Neural crest cell (in vitro differentiated cells): ENCODE measurements around the gene TRIM42. TPM values are rescaled to one million over a fixed set of nuclear protein-coding genes. Genes with fewer than 3 reads are reported as not detected.

Experiments used
- DNase-seq: peaks from one replicate; pipeline ENCODE4 v3.0.0; 2021; ENCODE audit warnings: low read depth, mixed read lengths, low spot score
- H3K27ac Mint-ChIP-seq: one replicate; pipeline ENCODE4 v1.8.0; 2021; ENCODE audit warnings: mild to moderate bottlenecking, mixed read lengths; ENCODE audit not compliant: unreplicated experiment
- H3K27me3 Mint-ChIP-seq: 2 replicates; pipeline ENCODE4 v1.8.0; 2021; ENCODE audit warnings: low read depth, mild to moderate bottlenecking, mixed read lengths
- H3K36me3 Mint-ChIP-seq: 2 replicates; pipeline ENCODE4 v1.8.0; 2021; ENCODE audit warnings: low read depth, mild to moderate bottlenecking, mixed read lengths
- H3K4me1 Mint-ChIP-seq: 2 replicates; pipeline ENCODE4 v1.8.0; 2021; ENCODE audit warnings: mixed read lengths
- H3K4me3 Mint-ChIP-seq: one replicate; pipeline ENCODE4 v1.8.0; 2021; ENCODE audit warnings: mild to moderate bottlenecking, mixed read lengths
- H3K9me3 Mint-ChIP-seq: 2 replicates; pipeline ENCODE4 v1.8.0; 2021; ENCODE audit warnings: mixed read lengths
- total RNA-seq: library from RNA; stranded (reverse); gene quantifications from 2 replicates; pipeline ENCODE4 v1.2.1, GENCODE V29; 2021
- TF ChIP-seq, protein P1 (sequence below): fragments of 200-600 bp; sonication (generic); conservative IDR thresholded peaks from 2 replicates; pipeline ENCODE4 v1.5.0; 2021; ENCODE audit warnings: antibody characterized with exemption, mild to moderate bottlenecking

TRIM42 gene
- total RNA-seq, 1 donor from 2014 or later, result not detected

DNA sequence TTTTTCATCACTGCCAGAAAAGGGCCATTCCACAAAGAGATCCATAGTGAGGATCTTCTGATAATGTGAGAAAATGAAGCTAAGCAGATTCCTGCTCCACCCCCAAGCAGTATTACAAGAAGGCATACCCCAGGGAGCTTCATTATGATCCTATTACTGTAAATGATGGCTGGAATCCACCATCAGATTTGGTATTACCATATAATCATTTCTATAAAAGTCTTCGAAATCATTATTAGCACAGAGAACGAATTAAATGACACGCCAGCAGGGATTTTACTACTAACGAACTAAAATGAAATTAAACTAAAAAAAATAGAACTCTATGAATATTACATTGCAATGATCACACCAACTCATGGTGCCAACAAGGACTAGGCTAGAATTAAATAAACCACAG is 24.4 kb downstream of the TRIM42 start:
- TF ChIP-seq, protein P1, sequence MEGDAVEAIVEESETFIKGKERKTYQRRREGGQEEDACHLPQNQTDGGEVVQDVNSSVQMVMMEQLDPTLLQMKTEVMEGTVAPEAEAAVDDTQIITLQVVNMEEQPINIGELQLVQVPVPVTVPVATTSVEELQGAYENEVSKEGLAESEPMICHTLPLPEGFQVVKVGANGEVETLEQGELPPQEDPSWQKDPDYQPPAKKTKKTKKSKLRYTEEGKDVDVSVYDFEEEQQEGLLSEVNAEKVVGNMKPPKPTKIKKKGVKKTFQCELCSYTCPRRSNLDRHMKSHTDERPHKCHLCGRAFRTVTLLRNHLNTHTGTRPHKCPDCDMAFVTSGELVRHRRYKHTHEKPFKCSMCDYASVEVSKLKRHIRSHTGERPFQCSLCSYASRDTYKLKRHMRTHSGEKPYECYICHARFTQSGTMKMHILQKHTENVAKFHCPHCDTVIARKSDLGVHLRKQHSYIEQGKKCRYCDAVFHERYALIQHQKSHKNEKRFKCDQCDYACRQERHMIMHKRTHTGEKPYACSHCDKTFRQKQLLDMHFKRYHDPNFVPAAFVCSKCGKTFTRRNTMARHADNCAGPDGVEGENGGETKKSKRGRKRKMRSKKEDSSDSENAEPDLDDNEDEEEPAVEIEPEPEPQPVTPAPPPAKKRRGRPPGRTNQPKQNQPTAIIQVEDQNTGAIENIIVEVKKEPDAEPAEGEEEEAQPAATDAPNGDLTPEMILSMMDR, result no peak
- peaks cover 4% of the 10 kb centered on the region for H3K4me1 Mint-ChIP-seq
- H3K4me3 Mint-ChIP-seq, result no peak overlapping the region
- no peaks in the 10 kb centered on the region for H3K36me3 Mint-ChIP-seq
- H3K27me3 Mint-ChIP-seq, result peaks cover under 1% of the 10 kb centered on the region
- H3K27ac Mint-ChIP-seq, result no peak overlapping the region
- no peak for DNase-seq
- no peaks in the 10 kb centered on the region for H3K9me3 Mint-ChIP-seq

DNA sequence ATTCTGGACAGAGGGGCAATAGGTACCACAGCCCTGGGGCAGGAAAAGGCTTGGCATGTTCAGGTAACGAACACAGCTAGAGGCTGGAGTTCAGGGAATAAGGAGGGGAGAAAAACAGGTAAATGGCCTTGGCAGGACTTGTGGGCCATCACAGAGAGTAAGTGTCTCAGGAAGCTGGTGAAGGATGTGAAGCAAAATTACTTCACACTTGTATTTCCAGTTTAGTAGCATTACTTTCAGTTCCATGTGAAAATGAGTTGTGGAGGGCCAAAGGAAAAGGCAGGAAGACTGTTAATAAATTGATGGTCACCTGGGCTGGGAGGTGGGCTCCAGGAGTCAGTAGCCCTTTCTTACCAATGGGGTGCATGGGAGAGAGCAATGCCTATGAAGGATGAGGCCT is 25.6 kb downstream of the TRIM42 start:
- Mint-ChIP-seq H3K4me3 (no peak overlapping the region), H3K36me3 (no peaks in the 10 kb centered on the region), H3K4me1 (peaks cover 4% of the 10 kb centered on the region), H3K27ac (no peak overlapping the region), H3K27me3 (peaks cover 2% of the 10 kb centered on the region), H3K9me3 (no peaks in the 10 kb centered on the region)
- TF ChIP-seq, protein P1, result no peak
- no peak for DNase-seq

DNA sequence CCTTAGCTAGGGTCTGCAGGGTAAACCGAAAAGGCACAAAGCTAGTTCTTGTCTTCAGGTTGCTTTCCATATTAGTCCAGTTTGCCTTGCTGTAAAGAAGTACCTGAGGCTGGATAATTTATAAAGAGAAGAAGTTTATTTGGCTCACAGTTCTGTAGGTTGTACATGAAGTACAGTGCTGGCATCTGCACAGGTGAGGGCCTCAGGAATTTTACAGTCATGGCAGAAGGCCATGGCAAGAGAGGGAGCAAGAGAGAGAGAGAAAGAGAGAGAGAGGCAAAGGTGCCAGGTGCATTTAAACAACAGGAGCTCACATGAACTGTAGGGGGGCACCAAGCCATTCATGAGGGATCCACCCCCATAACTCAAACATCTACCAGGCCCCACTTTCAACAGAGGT is 26.9 kb downstream of the TRIM42 start:
- Mint-ChIP-seq H3K27me3 (peaks cover 2% of the 10 kb centered on the region), H3K9me3 (no peaks in the 10 kb centered on the region), H3K4me1 (peaks cover 3% of the 10 kb centered on the region), H3K4me3 (no peak overlapping the region), H3K36me3 (no peaks in the 10 kb centered on the region), H3K27ac (no peak overlapping the region)
- TF ChIP-seq, protein P1, result no peak
- no peak for DNase-seq

DNA sequence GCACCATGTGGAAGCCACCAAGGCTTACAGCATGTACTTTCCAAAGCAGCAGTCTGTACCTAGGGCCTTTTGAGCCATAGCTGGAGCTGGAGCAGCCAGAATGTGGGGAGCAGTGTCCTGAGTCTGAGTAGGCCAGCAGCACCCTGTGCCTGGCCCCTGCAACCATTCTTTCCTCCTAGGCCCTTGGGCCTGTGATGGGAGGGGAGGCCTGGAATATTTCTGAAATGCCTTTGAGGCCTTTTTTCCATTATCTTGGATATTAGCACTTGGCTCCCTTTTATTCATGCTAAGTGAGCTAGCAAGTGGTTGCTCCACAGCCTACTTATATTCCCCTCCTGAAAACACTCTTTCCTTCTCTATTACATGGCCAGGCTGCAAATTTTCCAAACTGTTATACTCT is 28.1 kb downstream of the TRIM42 start:
- H3K4me1 Mint-ChIP-seq, result no peaks in the 10 kb centered on the region
- H3K4me3 Mint-ChIP-seq, result no peak overlapping the region
- no peak overlapping the region for H3K27ac Mint-ChIP-seq
- no peaks in the 10 kb centered on the region for H3K36me3 Mint-ChIP-seq
- no peaks in the 10 kb centered on the region for H3K9me3 Mint-ChIP-seq
- no peak for DNase-seq
- TF ChIP-seq, protein P1, result no peak
- peaks cover 2% of the 10 kb centered on the region for H3K27me3 Mint-ChIP-seq

DNA sequence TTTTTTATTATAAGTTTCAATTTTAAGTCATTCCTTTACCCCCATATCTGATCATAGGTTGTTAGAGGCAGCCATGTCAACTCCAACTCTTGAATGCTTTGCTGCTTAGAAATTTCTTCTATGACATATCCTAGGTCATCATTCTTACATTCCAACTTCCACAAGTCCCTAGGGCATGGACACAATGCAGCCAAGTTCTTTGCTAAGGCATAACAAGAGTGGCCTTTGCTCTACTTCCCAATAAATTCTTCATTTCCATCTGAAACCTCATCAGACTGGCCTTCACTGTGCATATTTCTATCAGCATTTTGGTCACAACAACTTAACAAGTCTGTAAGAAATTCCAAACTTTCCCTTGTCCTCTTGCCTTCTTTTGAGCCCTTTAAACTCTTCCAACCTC is 28.5 kb downstream of the TRIM42 start:
- DNase-seq, result no peak
- H3K27ac Mint-ChIP-seq, result no peak overlapping the region
- no peaks in the 10 kb centered on the region for H3K36me3 Mint-ChIP-seq
- peaks cover under 1% of the 10 kb centered on the region for H3K4me1 Mint-ChIP-seq
- H3K9me3 Mint-ChIP-seq, result no peaks in the 10 kb centered on the region
- TF ChIP-seq, protein P1, result no peak
- peaks cover 2% of the 10 kb centered on the region for H3K27me3 Mint-ChIP-seq
- H3K4me3 Mint-ChIP-seq, result no peak overlapping the region

DNA sequence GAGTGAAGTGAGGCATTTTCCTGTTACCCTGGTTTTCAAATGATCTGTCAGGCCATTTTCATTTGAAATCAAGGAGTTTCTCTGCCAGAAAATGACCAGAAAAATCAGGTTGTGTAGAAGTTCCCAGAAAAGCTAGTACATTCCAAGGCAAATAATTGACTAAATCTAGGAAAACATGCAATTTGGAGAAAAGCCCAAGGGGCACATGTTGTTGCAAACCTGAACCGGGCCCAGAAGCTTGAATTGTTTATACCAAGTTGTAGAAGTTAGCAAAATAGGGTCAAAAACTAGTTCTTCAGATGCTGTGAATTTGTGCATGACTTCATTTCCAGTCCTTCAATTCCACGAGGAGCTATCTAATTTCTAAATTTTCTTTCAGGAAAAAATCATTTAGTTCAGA is 31.0 kb downstream of the TRIM42 start:
- no peak for DNase-seq
- Mint-ChIP-seq H3K27me3 (peaks cover 2% of the 10 kb centered on the region), H3K4me1 (peaks cover 4% of the 10 kb centered on the region), H3K4me3 (no peak overlapping the region), H3K9me3 (no peaks in the 10 kb centered on the region), H3K36me3 (no peaks in the 10 kb centered on the region), H3K27ac (no peak overlapping the region)
- TF ChIP-seq, protein P1, result no peak
